ENCODE results near the gene CDH4. TPM values are rescaled to one million over a fixed set of nuclear protein-coding genes. Genes with fewer than 3 reads are reported as not detected.

CDH4 gene
- total and polyA plus RNA-seq, 2 of the 13 experiments (the other 11 are each of a cell fraction or from before 2014, with no cell fraction given), result not detected

- H3K79me2 ChIP-seq (ENCODE audit: insufficient read depth, low read length), result no peaks in the 10 kb centered on the region
- no peak for ATAC-seq
- H3K9ac ChIP-seq (ENCODE audit: insufficient read depth, low read depth, low read length), result no peak overlapping the region
- intact Hi-C loops (cut with micrococcal nuclease; ENCODE audit: unreplicated experiment), result no loop called here
- no peaks in the 10 kb centered on the region; the same call in 1 of the 2 replicates for H4K20me1 ChIP-seq (ENCODE audit: insufficient read depth, low read length)
- no peak for FAIRE-seq
- BruUV-seq (replicated peaks), result no TSS peak
- no peaks in the 10 kb centered on the region for H3K36me3 ChIP-seq (replicated peaks in 1 of 2; ENCODE audit: control insufficient read depth in 1 of 2, insufficient read depth in 2 of 2, low read length in 2 of 2)
- ChIA-PET POLR2A (no interaction called here), CTCF (ENCODE audit: low intra/inter-chr PET ratio, low total read pairs) (no interaction called here)
- H3K27me3 ChIP-seq (ENCODE audit: control insufficient read depth in 1 of 2, insufficient read depth in 2 of 2, low read length in 2 of 2), result peaks cover 25 to 70% of the 10 kb centered on the region in 2 experiments; a peak in 3 of 5 replicates
- H3K4me3 ChIP-seq (replicated peaks in 1 of 3; ENCODE audit: insufficient read depth in 1 of 3, low read depth in 2 of 3, low read length in 3 of 3), result no peak overlapping the region
- H3K9me3 ChIP-seq (ENCODE audit: low read length), result no peaks in the 10 kb centered on the region
- no peak for DNase-seq (ENCODE audit: low spot score)
- TF ChIP-seq MBNL3 (CRISPR knock-in tag; conservative IDR thresholded peaks at IDR 0.05) (no peak), ZNF292 (CRISPR knock-in tag; IDR thresholded peaks at IDR 0.05; ENCODE audit: borderline replicate concordance, low read depth) (no peak), ZFP36L2 (CRISPR knock-in tag; IDR thresholded peaks at IDR 0.05) (no peak), U2AF1 (optimal IDR thresholded peaks at IDR 0.05; ENCODE audit: low read depth, low read length) (no peak), TCF7 (IDR thresholded peaks at IDR 0.05; ENCODE audit: low read depth) (no peak), ZMYM2 (CRISPR knock-in tag; IDR thresholded peaks at IDR 0.05) (no peak), MYNN (CRISPR knock-in tag; IDR thresholded peaks at IDR 0.05; ENCODE audit: low read depth) (no peak), AHR (CRISPR knock-in tag; IDR thresholded peaks at IDR 0.05) (no peak), ZSCAN9 (CRISPR knock-in tag; IDR thresholded peaks at IDR 0.05; ENCODE audit: borderline replicate concordance) (no peak), ZNF570 (CRISPR knock-in tag; IDR thresholded peaks at IDR 0.05; ENCODE audit: borderline replicate concordance) (no peak), KIAA2018 (CRISPR knock-in tag; IDR thresholded peaks at IDR 0.05; ENCODE audit: borderline replicate concordance) (no peak), ZSCAN5A (CRISPR knock-in tag; IDR thresholded peaks at IDR 0.05; ENCODE audit: borderline replicate concordance) (no peak), ZNF792 (CRISPR knock-in tag; IDR thresholded peaks at IDR 0.05) (no peak), ARNT (IDR thresholded peaks at IDR 0.05) (no peak)
- no peak overlapping the region for H2AFZ ChIP-seq (ENCODE audit: low read length)
- H3K27ac ChIP-seq (ENCODE audit: extremely low read length, insufficient read depth, low read length), result no peak overlapping the region
- H3K4me2 ChIP-seq (ENCODE audit: low read depth, low read length), result no peak overlapping the region
- H3K4me1 ChIP-seq (ENCODE audit: insufficient read depth, low read length), result no peaks in the 10 kb centered on the region
- in situ Hi-C loops (cut with HindIII; ENCODE audit: extremely low pct_ligation_motif_present, low pct_unique_long_range_greater_than_20kb), result no loop called here
- WGBS (ENCODE audit: low lambda C conversion rate), result 24% methylated on average over 13 of the region's 13 CpGs
These were observed 436.4 kb downstream of the CDH4 start for GRCh38 chr20:61688411-61688810.

All from HepG2 (cell line).